ENCODE data around the gene DOCK10. TPM values are rescaled to one million over a fixed set of nuclear protein-coding genes. Genes with fewer than 3 reads are reported as not detected.

DOCK10 gene
- total RNA-seq, 4 donors from 2014 or later, result 8.3 to 47.4 (median 18.3) TPM

DNA sequence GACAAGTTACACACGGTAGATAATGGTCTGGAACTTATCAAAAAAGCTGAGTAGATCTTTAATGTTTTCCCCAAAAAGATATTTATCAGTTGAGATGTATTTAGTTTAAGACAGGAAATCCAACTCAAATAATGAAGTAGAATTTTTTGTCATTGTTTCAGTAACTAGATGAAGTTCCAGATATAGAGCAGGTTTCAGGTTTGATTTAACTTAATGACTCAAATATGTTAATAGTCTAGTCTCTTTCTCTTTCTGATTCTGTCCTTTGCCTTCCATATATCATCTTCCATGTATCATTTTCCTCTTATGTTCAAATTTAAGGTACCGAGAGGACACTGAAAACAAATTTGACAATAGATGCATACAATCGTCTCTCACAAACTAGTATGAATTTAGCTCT, 23.6 kb upstream of the DOCK10 start:
- TF ChIP-seq, protein P1, sequence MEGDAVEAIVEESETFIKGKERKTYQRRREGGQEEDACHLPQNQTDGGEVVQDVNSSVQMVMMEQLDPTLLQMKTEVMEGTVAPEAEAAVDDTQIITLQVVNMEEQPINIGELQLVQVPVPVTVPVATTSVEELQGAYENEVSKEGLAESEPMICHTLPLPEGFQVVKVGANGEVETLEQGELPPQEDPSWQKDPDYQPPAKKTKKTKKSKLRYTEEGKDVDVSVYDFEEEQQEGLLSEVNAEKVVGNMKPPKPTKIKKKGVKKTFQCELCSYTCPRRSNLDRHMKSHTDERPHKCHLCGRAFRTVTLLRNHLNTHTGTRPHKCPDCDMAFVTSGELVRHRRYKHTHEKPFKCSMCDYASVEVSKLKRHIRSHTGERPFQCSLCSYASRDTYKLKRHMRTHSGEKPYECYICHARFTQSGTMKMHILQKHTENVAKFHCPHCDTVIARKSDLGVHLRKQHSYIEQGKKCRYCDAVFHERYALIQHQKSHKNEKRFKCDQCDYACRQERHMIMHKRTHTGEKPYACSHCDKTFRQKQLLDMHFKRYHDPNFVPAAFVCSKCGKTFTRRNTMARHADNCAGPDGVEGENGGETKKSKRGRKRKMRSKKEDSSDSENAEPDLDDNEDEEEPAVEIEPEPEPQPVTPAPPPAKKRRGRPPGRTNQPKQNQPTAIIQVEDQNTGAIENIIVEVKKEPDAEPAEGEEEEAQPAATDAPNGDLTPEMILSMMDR (IDR thresholded peaks at IDR 0.05; ENCODE audit: low read depth), result no peak

DNA sequence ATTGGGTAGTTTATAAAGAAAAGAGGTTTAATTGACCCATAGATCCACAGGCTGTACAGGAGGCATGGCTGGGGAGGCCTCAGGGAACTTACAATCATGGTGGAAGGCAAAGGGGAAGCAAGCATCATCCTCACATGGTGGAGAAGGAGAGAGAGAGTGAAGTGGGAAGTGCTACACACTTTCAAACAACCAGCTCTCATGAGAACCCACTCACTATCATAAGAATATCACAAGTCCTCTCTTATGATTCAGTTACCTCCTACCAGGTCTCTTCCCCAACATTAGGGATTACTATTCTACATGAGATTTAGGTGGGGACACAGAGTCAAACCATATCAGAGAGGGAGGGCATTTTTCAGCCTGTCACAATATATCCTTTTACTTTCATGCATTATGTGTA, 22.7 kb upstream of the DOCK10 start:
- TF ChIP-seq, protein P1 (IDR thresholded peaks at IDR 0.05; ENCODE audit: low read depth), result no peak

DNA sequence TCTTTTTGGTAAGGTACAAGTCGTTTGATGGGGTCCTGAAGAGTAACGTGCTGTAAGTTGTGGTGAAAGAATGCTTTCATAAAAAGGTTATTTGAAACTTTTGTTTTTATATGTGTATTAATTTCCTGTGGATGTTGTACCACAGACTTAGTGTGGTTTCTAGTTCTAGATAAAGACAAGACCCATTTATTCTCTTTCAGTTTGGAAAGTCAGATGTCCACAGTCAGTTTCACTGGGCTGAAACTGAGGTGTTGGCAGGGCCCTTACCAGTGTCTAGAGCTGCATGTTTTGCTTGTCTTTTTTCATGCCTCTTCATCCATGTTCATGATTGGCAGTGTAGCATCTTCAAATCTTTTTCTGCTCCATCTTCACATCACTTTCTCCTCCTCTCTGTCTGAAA, 22.1 kb upstream of the DOCK10 start:
- TF ChIP-seq, protein P1 (IDR thresholded peaks at IDR 0.05; ENCODE audit: low read depth), result no peak

DNA sequence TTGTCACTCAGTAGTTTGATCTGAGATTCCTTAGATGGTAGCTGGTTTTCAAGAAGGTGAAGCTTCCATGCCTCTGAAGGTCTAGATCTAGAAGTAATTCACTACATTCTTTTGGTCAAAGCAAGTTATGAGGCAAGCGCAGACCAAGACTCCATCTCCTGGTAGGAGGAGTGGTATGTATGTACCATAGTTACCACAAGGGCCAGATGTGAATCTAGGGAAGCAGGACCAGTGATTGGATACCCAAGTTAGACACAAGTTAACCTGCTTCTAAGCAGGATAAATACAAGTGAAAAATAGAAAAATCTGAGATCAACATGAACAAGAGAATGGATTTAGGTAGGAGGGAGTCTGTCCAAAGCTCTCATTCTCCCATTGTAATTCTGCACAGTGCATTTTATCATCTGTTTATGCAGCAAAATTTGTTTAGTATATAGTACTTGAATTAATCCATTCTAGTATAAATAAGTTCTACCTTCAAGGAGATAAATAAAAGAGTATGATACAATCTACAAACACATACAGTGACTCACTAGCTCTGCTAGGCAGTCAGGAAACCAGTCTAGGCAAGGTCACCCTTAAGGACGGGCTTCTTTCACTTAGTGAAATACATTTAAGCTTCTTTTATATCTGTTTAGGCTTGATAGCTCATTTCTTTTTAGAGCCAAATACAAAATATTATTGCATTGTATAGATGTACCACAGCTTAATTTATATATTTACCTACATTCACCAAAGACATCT, 14.2 kb upstream of the DOCK10 start:
- TF ChIP-seq, protein P1 (IDR thresholded peaks at IDR 0.05; ENCODE audit: low read depth), result no peak

DNA sequence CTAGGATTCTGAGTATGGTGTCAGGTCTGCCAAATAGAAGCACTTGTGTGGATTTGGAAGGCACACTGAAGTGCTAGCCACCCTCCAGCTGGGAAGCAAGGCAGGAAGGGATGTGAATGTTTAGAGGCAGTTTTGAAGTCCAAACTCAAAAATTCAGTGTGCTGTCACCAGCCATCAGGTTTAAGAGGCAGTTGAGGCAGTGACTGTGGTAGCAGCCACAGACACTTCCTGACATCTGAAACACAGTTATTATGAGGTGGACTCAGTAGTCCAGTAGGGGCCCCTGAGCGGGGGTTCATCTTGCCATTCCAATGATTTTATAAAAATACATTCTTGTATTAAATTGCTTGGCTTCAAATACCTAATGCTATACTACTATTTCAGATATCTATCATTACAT, 13.4 kb upstream of the DOCK10 start:
- TF ChIP-seq, protein P1 (IDR thresholded peaks at IDR 0.05; ENCODE audit: low read depth), result no peak

DNA sequence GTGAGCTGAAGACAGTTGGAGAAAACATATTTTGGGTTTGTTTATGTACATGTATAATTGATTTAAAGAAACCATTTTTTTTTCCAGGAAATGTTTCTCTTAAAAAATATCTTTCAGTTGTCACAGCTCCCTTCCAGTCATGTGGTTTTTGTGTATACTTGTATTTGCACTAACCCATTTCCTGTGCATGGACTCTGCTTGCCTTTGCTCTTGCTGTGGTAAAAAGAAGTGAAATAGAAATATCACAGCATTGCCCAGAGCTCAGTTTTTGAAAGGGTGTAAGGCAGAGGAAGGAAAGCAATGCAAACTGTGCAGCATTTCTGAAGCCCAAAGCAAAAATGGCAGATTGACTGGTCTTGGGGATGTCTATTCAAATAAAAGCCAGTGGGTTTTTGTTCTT, 10.4 kb upstream of the DOCK10 start:
- TF ChIP-seq, protein P1 (IDR thresholded peaks at IDR 0.05; ENCODE audit: low read depth), result no peak

DNA sequence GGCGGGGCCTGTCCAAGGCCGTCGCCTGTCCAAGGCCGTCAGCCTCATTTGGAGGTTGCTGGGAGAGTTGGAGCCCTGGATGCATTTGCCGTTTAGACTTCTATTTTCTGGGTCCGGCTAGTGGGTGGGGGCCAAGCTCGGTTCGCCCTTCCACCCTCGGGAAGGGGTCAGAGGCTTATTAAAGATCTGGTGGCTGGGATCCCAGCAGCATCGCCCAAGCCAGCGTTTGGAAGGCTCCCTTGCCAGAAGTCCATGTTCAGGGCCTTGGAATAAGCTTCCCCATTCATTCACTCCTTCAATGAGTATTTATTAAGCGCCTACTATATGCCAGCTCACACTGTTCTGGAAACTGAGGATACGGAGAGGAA, 516 bp upstream of the DOCK10 start:
- TF ChIP-seq, protein P1 (IDR thresholded peaks at IDR 0.05; ENCODE audit: low read depth), result no peak
